HG03175 (cell line): ENCODE measurements around the gene ALDH3A2.
"Not testable (repeated sequence)": the region's sequence is repeated elsewhere in the genome, so short reads cannot be mapped to it uniquely, and the experiment has no call there.

Experiments used
- ATAC-seq: cut with Tn5 transposase; IDR thresholded peaks from one replicate; pipeline ENCODE4 v1.9.1; 2021; ENCODE audit warnings: mild to moderate bottlenecking, moderate library complexity; ENCODE audit not compliant: unreplicated experiment

ALDH3A2 gene

DNA sequence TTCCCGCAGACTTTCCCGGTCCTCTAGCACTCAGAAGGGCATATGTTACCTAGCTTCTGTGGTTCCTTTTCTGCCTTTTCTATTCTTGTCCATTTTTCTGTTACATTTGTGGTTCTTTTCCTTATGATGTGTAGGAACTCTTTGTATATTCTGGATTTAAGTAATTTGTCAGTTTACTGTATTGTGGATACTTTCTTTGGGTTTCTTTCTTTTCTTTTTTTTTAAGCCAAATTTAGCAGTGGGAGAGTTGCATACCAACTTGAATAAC lies 657 bp downstream of the ALDH3A2 start:
- no peak for ATAC-seq

- no peak for ATAC-seq
These were observed 2.3 kb downstream of the ALDH3A2 start for GRCh38 chr17:19650826-19651225.

- ATAC-seq: no peak
These were observed 3.1 kb downstream of the ALDH3A2 start for GRCh38 chr17:19651451-19652238.

- ATAC-seq: no peak
These were observed 4.0 kb downstream of the ALDH3A2 start for GRCh38 chr17:19652595-19652994.

GRCh38 chr17:19654342-19654886 lies 5.9 kb downstream of the ALDH3A2 start:
- no peak for ATAC-seq

- ATAC-seq: no peak
These were observed 6.3 kb downstream of the ALDH3A2 start for GRCh38 chr17:19654896-19655295.

- ATAC-seq: no peak
These were observed 7.8 kb downstream of the ALDH3A2 start for GRCh38 chr17:19656336-19656735.

GRCh38 chr17:19656851-19657581 lies 8.5 kb downstream of the ALDH3A2 start:
- no peak for ATAC-seq

DNA sequence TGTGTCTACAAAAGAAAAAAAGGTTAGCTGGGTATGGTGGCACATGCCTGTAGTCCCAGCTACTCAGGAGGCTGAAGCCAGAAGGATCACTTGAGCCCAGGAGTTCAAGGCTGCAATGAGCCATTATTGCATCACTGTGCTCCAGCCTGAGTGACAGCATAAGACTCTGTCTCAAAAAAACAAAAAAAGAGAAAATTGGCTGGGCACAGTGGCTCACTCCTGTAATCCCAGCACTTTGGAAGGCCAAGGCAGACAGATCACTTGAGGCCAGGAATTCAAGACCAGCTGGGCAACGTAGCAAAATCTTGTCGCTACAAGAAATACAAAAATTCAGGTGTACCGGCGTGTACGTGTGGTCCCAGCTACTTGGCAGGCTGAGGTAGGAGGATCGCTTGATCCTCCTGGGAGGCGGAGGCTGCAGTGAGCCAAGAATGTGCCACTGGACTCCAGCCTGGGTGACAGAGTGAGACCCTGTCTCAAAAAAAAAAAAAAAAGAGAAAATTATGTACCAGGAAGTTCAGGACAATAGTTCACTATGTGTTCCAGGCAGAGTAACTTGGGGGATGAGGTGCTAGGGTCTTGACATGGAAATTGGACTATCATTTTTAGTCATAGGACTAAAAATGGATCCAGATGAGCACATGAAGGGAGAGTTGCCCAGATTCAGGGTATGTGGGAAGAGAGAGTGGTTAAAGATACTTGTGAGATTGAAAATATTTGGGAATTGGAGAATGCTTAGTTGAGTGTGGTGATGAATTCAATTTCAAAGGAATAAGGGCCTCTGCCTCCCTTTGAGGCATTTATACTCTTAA lies 11.0 kb downstream of the ALDH3A2 start:
- no peak for ATAC-seq

DNA sequence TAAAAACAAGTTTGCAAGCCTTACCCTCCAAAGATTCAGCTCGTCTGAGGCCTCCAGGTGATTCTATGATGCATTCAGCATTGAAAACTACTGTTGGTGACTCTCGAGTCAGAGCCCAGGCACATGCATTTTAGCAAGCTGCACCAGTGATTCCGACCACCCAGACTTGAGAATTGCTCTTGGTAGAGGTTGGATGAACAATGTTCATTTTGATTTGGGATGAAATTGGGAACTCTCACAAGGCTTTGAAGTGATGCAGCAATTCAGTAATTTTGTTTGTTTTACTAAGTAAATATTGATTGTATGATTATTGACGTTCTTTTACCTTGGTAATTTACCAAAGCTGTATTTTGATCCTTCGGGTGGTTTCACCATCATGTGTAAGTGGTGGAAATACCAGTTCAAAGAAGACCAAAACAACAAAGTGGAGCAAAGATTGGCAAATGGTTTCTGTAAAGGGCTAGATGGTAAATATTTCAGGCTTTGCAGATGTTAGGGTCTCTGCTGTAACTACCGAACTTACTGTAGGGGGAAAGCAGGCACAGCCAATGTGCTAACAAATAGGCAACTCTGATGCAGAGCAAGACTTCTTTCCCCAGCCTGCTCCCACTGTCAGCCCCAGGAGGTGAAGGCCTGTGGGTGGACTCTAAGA lies 11.8 kb downstream of the ALDH3A2 start:
- no peak for ATAC-seq

GRCh38 chr17:19661121-19661520 lies 12.6 kb downstream of the ALDH3A2 start:
- ATAC-seq: no peak

DNA sequence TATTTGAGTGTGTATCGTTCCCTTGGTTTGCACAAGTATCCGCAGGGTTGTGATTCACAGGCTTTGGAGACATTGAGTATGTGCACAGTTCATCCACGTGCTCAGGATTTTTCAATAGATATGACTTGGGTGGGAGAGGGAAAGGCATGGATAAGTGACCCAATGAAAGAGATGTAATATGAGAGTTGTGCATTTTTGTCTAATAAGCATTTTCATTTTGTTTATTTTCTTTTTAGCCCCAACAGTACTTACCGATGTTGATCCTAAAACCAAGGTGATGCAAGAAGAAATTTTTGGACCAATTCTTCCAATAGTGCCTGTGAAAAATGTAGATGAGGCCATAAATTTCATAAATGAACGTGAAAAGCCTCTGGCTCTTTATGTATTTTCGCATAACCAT lies 14.5 kb downstream of the ALDH3A2 start:
- ATAC-seq: no peak

DNA sequence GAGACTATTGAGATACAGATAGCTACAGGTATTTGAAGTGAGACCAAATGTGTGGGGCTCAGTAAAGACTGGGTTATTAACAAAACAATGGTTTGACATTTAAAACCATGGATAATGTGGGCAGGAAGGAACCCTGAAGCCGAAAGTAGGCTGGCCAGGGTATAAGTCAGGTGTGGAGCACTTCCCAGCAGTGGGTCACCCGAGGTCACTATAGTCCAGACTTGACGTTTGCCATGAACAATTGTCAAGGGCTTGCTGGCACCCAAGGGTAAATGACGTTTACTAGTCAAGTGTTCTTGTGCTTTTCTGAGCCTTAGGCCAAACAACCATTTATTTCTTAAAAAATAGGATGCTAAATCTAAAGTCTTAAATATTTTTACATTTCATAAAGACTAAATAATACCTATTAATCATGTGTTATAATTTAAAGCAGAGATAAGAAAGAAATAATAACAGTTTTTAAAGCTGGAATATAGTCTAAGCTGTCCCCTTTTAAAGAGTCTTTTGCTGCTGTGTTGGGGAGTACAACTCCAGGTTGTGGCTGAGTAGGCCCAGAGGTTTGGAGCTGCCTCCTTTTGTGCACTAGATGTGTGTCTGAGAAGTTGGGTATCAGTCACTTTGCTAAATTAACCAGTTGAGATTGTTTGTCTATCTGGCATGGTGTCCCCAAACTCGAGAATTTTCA lies 15.7 kb downstream of the ALDH3A2 start:
- no peak for ATAC-seq

- no peak for ATAC-seq
These were observed 16.2 kb downstream of the ALDH3A2 start for GRCh38 chr17:19664821-19665181.

GRCh38 chr17:19669680-19670079 lies 21.1 kb downstream of the ALDH3A2 start:
- ATAC-seq: not testable (repeated sequence)

- ATAC-seq: no peak
These were observed 22.4 kb downstream of the ALDH3A2 start for GRCh38 chr17:19670908-19671307.

GRCh38 chr17:19671433-19671832 lies 22.9 kb downstream of the ALDH3A2 start:
- ATAC-seq: no peak

DNA sequence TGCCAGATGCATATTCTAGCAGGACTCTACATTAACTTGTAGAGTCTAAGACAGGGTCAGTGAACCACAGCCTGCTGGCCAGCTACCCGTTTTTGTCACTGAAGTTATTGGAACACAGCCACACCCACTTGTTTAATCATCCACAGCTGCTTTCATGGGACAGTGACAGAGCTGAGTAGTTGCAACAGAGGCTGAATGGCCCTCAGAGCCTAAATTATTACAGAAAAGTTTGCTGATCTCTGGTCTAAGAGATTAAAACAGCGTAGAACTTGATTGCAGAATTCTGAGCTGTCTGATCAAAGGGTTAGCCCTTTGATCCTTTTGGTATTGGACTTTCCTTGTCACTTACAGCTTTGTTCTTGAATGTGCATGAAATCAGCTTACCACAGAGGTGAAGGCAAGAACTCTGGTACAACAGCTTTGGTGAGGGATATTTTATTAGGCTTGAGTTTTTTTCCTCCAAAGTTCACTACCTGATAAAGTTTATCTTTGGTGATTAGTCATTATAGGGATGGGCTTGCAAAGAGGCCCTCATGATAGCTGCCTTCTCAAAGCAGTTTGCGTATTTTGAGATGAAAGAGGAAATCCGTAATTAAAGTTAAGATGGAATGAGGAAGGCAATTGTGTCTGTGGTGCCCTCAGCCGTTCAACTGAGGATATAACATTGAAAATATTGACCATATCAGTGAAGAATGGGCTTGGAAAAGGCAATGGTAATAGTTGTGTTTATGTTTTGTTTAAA lies 23.6 kb downstream of the ALDH3A2 start:
- no peak for ATAC-seq

- ATAC-seq: no peak
These were observed 25.1 kb downstream of the ALDH3A2 start for GRCh38 chr17:19673623-19674022.

- ATAC-seq: no peak
These were observed 28.3 kb downstream of the ALDH3A2 start for GRCh38 chr17:19676896-19677295.
